Neural crest cell (in vitro differentiated cells): ENCODE results near the gene AGAP3. TPM values are rescaled to one million over a fixed set of nuclear protein-coding genes. Genes with fewer than 3 reads are reported as not detected.
A peak's percentile ranks its signal among the peaks of the same experiment; 100 is the strongest.

Experiments
- DNase-seq: peaks from one replicate; pipeline ENCODE4 v3.0.0; 2021; ENCODE audit warnings: low read depth, mixed read lengths, low spot score
- H3K27ac Mint-ChIP-seq: one replicate; pipeline ENCODE4 v1.8.0; 2021; ENCODE audit warnings: mild to moderate bottlenecking, mixed read lengths; ENCODE audit not compliant: unreplicated experiment
- H3K27me3 Mint-ChIP-seq: 2 replicates; pipeline ENCODE4 v1.8.0; 2021; ENCODE audit warnings: low read depth, mild to moderate bottlenecking, mixed read lengths
- H3K36me3 Mint-ChIP-seq: 2 replicates; pipeline ENCODE4 v1.8.0; 2021; ENCODE audit warnings: low read depth, mild to moderate bottlenecking, mixed read lengths
- H3K4me1 Mint-ChIP-seq: 2 replicates; pipeline ENCODE4 v1.8.0; 2021; ENCODE audit warnings: mixed read lengths
- H3K4me3 Mint-ChIP-seq: one replicate; pipeline ENCODE4 v1.8.0; 2021; ENCODE audit warnings: mild to moderate bottlenecking, mixed read lengths
- H3K9me3 Mint-ChIP-seq: 2 replicates; pipeline ENCODE4 v1.8.0; 2021; ENCODE audit warnings: mixed read lengths
- total RNA-seq: library from RNA; stranded (reverse); gene quantifications from 2 replicates; pipeline ENCODE4 v1.2.1, GENCODE V29; 2021
- TF ChIP-seq, protein P1 (sequence below): fragments of 200-600 bp; sonication (generic); conservative IDR thresholded peaks from 2 replicates; pipeline ENCODE4 v1.5.0; 2021; ENCODE audit warnings: antibody characterized with exemption, mild to moderate bottlenecking

AGAP3 gene
- total RNA-seq, 1 donor from 2014 or later, result 139 TPM

DNA sequence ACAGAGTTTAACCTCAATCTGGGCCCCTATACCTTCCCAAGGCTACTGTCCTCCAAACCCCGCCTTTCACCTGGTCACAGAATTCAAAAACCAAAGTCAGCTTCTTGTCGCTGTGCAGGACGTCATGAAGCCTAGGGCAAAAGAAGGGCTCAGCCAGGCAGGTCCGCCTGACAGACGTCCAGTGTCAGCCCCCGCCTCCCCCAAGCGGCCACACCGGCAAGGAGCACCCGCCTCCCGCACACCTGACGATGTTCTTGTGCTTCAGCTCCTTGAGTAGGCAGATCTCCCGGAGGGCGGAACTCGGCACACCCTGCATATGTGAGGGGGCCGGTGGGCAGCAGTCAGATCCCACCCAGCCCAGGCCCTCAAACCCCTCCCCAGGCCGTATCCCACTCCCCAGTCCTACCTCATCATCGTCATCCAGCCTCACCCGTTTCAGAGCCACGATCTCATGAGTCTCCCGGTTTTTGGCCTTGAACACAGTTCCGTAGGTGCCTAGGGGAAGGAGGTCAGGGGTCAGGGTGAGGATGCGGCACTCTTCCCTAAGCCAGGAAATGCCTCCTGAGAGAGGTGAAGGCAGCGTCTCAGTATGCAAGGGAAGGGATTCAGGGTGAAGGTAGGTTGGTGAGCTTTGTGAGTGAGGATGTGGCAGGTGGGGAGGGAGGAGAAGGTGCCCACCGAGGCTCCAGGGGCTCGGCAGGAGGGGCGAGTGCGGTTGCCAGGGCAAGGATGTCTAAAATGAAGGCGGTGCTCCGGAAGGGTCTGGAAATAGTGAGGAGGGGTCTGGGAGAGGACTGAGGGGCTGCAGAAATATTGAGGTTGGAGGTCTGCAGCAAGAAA is 29.4 kb upstream of the AGAP3 start:
- Mint-ChIP-seq H3K27ac (no peak overlapping the region), H3K9me3 (no peaks in the 10 kb centered on the region)
- DNase-seq, result no peak

DNA sequence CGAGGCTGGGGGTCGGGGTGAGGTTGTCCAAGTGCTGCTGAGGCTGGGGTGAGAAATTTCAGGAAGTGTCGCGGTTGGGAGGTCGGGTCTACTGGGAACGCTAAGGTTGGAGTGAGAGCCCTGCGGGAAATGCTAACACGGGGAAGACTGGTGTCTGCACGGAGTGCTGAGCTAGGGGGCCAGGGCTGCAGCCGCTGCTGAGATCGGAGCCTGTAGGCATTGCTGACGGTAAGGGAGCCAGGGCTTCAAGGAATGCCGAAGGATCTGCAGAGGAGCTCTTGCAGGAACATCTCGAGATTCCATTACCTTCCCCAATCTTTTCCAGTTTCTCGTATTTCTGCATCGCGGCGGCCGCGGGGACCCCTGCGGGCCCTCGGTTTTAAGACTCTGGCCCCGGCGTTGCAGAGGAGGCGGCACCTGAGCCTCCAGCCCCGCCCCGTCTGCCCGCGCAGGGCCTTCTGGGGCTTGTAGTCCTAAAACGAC is 28.7 kb upstream of the AGAP3 start, which contains the start of gene CDK5:
TSS of gene CDK5 (minus strand) at position 392 of the 483 bp plus-strand sequence. CDS start at position 343, 49 bp downstream.
- no peak for DNase-seq
- no peaks in the 10 kb centered on the region for H3K36me3 Mint-ChIP-seq
- peaks cover 49% of the 10 kb centered on the region for H3K4me1 Mint-ChIP-seq
- H3K4me3 Mint-ChIP-seq, result peak within 1 kb of the TSS; percentile 96
- H3K27me3 Mint-ChIP-seq, result peaks cover 2% of the 10 kb centered on the region
- peak within 1 kb of the TSS; percentile 95 for H3K27ac Mint-ChIP-seq
- H3K9me3 Mint-ChIP-seq, result no peaks in the 10 kb centered on the region
- TF ChIP-seq, protein P1, sequence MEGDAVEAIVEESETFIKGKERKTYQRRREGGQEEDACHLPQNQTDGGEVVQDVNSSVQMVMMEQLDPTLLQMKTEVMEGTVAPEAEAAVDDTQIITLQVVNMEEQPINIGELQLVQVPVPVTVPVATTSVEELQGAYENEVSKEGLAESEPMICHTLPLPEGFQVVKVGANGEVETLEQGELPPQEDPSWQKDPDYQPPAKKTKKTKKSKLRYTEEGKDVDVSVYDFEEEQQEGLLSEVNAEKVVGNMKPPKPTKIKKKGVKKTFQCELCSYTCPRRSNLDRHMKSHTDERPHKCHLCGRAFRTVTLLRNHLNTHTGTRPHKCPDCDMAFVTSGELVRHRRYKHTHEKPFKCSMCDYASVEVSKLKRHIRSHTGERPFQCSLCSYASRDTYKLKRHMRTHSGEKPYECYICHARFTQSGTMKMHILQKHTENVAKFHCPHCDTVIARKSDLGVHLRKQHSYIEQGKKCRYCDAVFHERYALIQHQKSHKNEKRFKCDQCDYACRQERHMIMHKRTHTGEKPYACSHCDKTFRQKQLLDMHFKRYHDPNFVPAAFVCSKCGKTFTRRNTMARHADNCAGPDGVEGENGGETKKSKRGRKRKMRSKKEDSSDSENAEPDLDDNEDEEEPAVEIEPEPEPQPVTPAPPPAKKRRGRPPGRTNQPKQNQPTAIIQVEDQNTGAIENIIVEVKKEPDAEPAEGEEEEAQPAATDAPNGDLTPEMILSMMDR, result no peak

More for the DNA sequence above, 29.4 kb upstream of the AGAP3 start:
- H3K4me1 Mint-ChIP-seq, result peaks cover 45% of the 10 kb centered on the region
- TF ChIP-seq, protein P1, result no peak
- no peaks in the 10 kb centered on the region for H3K36me3 Mint-ChIP-seq
- H3K27me3 Mint-ChIP-seq, result peaks cover 4% of the 10 kb centered on the region
- peak overlapping the region; percentile 96 for H3K4me3 Mint-ChIP-seq

DNA sequence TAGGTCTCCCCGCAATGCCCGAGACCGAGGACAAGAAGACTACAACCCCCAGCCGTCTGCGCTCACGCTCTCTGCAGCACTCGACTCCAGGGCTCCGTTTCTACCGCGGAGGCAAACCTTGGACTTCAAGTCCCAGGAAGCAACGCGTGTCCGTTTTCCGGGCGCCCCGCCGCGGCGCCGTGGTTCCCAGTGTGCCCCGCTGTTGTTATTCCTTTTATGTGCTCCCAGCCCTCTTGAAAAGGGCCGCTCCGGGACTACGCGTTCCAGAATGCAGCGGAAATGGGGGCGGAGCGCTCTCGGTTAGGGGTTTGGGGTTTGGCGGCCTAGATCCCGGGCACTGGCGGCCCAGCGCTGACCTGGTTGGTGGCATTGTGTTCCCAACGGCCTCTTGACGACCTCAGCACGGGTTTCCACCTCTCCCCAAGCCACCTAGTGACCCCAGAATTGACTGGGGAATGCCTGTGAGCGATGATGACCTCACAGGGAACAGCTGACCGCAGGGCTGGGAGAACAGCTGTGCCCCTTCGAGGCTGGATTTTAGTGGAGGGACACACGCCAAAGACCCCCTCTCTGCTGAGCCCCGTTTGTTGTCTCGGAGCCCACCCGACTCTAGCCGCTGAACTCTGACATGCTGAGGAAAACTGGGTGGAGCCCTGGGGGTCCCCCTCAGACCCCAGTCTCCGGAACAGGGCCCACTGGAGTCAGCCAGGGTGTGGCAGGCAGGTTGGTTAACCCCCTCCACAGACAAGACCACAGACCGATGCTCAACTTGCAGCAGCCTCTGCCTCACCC is 28.1 kb upstream of the AGAP3 start:
- no peaks in the 10 kb centered on the region for H3K36me3 Mint-ChIP-seq

DNA sequence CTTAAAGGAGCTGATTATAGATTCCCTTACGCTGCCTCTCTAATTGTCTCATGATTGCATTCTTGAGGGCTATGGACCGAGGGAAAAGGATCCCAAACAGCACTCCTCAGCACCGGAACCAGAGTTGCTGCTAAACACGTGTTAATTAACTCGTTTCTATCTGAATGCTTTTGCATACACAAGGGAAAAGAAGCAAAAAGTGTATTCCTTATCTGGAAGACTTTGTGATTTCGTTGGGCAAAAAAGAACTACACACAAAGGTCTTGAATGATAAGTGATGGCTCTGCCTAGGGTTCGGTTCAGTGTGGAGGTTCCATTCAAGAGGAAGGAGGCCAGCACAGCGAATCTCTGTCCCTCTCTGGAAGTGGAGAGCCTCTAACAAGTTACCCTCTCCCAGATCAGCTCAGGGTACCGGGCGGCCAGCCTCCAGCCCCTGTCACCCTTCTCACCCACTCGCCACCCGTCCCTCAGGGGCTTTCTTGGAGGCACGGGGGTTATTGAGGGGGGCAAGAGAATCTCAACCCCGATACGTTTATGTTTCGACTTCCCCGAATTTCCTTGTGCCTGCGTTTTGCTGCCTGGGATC is 27.4 kb upstream of the AGAP3 start:
- no peak for DNase-seq
- H3K27ac Mint-ChIP-seq, result peak overlapping the region; percentile 95
- H3K4me3 Mint-ChIP-seq, result peak overlapping the region; percentile 96
- H3K4me1 Mint-ChIP-seq, result peaks cover 53% of the 10 kb centered on the region
- H3K36me3 Mint-ChIP-seq, result no peaks in the 10 kb centered on the region
- H3K27me3 Mint-ChIP-seq, result no peaks in the 10 kb centered on the region
- no peaks in the 10 kb centered on the region for H3K9me3 Mint-ChIP-seq
- TF ChIP-seq, protein P1, result no peak

More for the DNA sequence above, 28.1 kb upstream of the AGAP3 start:
- Mint-ChIP-seq H3K27me3 (no peaks in the 10 kb centered on the region), H3K4me1 (peaks cover 49% of the 10 kb centered on the region), H3K4me3 (peak overlapping the region; percentile 96), H3K9me3 (no peaks in the 10 kb centered on the region), H3K27ac (peak overlapping the region; percentile 95)
- DNase-seq, result peak; percentile 90
- TF ChIP-seq, protein P1, result no peak
